A549 (cell line): ENCODE measurements around the gene LTA.

Experiments
- PHF8 ChIP-seq: fragments of 200-600 bp; sonication (generic); IDR thresholded peaks from 2 replicates; pipeline ENCODE4 v1.6.1; 2016; ENCODE audit warnings: low read depth, mild to moderate bottlenecking, antibody characterized with exemption, moderate library complexity, borderline replicate concordance
- TF ChIP-seq, protein P1 (sequence below): fragments of >200 bp; sonication (Bioruptor Twin); formaldehyde crosslinking; IDR thresholded peaks from 3 replicates; pipeline ENCODE4 v1.5.1; 2016

DNA sequence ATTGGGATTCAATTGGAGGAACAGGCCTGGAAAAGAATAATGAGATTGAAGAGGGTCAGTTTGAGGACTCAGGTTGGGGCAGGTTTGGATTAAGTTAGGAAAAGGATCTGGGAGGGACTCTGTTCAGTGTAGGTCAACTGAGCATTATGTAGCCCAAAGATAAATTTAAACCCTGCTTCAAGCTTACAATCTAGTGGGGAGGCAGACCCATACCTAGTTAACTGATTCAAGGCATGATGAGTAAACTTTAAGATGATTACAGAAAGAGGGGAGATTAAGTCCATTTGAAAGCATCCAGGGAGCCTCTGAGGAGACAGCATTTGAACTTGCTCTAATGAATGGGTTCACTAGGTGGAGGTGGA, 11.4 kb upstream of the LTA start:
- TF ChIP-seq, protein P1, sequence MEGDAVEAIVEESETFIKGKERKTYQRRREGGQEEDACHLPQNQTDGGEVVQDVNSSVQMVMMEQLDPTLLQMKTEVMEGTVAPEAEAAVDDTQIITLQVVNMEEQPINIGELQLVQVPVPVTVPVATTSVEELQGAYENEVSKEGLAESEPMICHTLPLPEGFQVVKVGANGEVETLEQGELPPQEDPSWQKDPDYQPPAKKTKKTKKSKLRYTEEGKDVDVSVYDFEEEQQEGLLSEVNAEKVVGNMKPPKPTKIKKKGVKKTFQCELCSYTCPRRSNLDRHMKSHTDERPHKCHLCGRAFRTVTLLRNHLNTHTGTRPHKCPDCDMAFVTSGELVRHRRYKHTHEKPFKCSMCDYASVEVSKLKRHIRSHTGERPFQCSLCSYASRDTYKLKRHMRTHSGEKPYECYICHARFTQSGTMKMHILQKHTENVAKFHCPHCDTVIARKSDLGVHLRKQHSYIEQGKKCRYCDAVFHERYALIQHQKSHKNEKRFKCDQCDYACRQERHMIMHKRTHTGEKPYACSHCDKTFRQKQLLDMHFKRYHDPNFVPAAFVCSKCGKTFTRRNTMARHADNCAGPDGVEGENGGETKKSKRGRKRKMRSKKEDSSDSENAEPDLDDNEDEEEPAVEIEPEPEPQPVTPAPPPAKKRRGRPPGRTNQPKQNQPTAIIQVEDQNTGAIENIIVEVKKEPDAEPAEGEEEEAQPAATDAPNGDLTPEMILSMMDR = no peak
- no peak for TF ChIP-seq PHF8
